Activated CD8-positive, alpha-beta memory T cell treated with anti-CD3 and anti-CD28 coated beads, Interleukin-2, amount 50 U/mL, for 1 hour (primary cell): ENCODE data around the gene ZNF267.
"Not testable (repeated sequence)": the region's sequence is repeated elsewhere in the genome, so short reads cannot be mapped to it uniquely, and the experiment has no call there.

ENCODE experiments used
- DNase-seq: peaks from one replicate; pipeline ENCODE4 v3.0.0-alpha.2; 2020; ENCODE audit errors: extremely low read depth

ZNF267 gene

GRCh38 chr16:31873556-31874365 is at the start of gene ZNF267:
Gene ZNF267 (plus strand): TSS chr16:31873807. CDS start chr16:31873967, 160 bp downstream.
- DNase-seq: peak; percentile 97

- no peak for DNase-seq
Measured at GRCh38 chr16:31833047-31833446, 40.6 kb upstream of the ZNF267 start.

DNA sequence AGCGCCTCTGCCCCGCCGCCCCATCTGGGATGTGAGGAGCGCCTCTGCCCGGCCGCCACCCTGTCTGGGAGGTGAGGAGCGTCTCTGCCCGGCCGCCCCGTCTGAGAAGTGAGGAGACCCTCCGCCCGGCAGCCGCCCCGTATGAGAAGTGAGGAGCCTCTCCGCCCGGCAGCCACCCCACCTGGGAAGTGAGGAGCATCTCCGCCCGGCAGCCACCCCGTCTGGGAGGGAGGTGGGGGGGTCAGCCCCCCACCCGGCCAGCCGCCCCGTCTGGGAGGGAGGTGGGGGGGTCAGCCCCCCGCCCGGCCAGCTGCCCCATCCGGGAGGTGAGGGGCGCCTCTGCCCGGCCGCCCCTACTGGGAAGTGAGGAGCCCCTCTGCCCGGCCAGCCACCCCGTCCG is 37.2 kb upstream of the ZNF267 start:
- DNase-seq: not testable (repeated sequence)

- no peak for DNase-seq
Measured at GRCh38 chr16:31842864-31843263, 30.7 kb upstream of the ZNF267 start.

GRCh38 chr16:31848572-31848971 is 25.0 kb upstream of the ZNF267 start:
- not testable (repeated sequence) for DNase-seq

DNA sequence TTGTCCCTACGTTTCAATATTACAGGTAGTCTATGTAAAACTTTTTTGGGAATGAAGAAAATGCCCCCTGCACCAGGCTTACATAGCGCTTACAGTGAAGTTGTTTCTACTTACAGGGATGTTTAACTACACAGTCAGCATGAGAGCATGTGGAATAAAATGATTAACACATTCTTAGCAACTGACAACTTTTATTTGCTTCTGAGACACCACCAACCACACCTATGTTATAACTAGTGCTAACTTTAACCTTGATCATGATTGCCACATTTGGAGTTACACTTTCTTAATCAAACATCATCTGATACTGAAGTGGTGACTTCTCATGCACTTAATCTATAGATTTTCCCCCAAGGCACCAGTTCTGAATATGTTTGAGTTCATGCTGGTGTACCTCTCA is 20.3 kb upstream of the ZNF267 start:
- no peak for DNase-seq

DNA sequence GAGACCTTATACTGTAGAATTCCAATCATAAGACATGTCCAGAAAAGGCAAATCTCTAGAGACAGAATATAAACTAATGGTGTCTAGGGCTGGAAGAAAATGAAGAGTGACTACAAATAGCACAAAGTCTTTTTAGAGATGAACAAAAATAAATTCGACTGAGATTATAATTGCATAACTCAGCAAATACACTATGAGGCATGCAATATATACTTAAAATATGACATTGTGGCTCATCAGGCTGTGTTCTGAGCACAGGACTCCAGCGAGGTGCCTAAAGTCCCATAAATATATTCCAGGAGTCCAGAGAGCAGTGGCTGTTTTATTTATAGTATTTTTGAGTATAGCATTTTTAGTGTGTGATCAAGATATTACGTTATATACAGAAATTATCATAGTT is 13.1 kb upstream of the ZNF267 start:
- DNase-seq: no peak

- no peak for DNase-seq
Measured at GRCh38 chr16:31861455-31861854, 12.2 kb upstream of the ZNF267 start.

- no peak for DNase-seq
Measured at GRCh38 chr16:31862761-31863160, 10.8 kb upstream of the ZNF267 start.

DNA sequence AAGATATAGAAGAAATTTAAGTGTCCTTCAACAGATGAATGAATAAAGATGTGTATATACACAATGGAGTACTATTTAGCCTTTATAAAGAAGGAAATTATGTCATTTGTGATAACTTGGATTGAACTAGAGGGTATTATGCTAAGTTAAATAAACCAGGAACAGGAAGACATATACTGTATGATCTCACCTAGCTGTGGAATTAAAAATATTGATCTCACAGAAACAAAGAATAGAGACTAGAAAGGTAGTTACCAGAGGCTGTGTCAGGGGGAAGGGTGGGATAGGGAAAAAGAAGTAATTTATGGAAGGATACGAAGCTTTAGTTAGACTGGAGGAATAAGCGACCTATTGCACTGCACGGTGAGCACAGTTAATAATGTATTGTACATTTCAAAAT is 5.4 kb upstream of the ZNF267 start:
- no peak for DNase-seq

DNA sequence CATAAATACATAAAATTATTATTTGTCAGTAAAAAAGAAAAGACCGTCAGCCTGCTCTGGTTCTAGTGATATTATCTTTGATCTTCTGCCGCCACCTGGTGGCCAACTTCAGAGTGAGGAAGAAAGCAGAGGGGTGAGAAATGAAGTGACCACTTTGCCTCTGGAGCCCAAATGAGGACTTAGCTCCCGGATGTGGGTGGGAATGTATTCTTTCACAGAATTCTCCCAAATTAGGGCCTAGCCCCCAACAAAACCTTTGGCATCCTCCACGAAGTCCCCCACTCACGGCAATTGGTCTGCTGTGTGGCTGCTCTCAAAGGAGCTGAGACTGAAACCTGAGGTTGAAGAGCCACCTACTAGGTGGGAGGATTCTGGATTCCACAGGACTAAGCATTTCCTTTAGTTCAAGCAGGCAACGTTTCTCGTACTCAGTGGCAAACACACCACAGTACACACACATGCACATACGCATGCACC is 4.9 kb upstream of the ZNF267 start:
- DNase-seq: peak; percentile 47

DNA sequence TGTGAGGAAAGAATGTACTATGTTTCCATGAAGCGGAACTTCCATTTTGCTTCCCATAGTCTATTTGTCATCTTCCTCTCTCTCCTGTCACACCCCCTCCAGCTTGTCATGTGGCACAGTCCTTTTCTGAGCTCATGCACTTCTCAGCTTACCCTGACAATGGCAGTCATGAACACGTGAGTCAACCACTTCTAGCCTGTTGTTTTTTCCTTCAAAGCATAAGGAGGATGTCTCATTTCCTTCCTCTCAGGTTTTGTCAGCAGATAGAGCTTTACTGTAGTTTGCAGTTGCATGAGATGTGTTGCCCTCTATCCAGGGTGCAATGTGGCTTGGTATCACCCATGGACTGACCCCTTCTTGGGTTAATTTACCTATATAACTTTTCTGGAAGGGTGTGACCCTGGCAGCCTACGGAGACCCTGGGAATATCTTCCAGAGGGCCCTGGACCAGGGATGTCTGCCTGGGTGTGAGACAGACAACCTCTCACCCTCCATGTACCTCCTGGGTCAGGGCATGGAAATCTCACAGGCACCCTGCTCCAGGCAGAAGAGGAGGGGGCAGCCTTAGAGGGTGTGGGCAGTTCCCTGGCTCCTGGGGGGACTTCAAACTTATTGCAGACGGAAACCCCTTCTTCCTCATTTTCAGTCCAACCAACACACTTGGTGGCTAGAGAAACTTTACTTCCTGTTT is 4.0 kb upstream of the ZNF267 start:
- peak; percentile 74 for DNase-seq

DNA sequence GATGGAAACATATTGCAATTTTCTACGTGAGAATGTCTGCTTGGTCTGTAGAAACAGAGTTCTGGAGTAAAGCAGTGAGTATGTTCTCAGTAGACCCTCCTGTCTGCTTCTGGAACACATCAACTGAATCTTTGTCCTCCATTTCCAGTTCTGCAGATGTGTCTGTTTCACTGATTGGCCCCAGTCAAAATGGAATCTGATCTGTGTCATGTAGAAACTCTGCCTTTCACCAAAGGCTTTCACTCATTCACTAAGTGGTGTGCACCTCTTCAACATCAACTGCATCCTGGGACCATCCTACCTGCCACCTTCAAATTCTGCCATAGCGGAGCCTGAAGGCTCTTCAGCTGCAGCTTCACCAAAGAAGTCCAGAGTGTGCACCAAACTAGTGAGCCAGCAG is 2.8 kb upstream of the ZNF267 start:
- no peak for DNase-seq

DNA sequence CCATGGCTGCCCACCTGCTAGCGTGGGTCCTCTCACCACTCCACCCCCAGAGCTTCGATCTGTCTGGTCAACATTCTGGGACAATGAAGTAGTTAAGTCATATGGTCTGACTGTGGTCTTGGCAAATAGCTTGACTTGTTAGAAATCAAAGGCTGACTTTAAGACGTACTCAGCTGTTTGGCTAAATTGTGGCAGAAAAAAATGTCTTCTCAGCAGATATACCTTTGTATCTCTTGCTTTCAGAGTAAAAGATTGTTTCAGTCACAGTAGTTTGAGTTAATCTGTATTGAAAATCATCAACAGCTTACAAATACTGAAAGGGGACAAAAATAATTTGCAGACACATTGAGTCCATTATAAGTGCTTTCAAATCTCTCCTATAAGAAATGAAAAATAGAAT is 2.1 kb upstream of the ZNF267 start:
- no peak for DNase-seq

GRCh38 chr16:31872201-31872600 is 1.4 kb upstream of the ZNF267 start:
- no peak for DNase-seq

- no peak for DNase-seq
Measured at GRCh38 chr16:31874366-31875111, 932 bp downstream of the ZNF267 start.

- DNase-seq: no peak
Measured at GRCh38 chr16:31875112-31875803, 1.7 kb downstream of the ZNF267 start.

DNA sequence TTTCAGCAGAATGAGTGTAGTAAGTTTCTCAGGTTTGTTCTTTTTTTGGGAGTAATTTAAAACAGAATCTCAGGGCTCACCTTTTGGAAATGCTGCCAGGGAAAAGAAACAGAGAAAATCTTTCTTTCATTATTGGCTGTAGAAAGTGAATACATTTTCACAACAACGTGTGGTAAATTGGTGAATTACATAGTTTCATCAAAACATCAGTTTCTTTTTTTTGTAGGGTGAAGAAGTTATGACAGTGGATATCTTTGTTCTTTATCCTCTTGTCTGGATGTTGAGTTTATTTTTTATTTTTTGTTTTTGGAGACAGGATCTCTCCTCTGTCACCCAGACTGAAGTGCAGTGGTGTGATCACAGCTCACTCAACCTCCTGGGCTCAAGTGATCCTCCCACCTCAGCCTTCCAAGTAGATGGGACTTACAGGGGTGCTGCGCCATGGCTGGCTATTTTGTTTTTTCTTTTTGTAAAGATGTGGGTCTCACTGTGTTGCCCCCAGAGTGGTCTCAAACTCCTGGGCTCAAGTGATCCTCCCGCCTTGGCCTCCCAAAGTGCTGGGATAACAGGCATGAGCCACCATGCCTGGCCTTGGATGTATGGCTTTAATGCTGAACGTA is 2.4 kb downstream of the ZNF267 start:
- DNase-seq: no peak

DNA sequence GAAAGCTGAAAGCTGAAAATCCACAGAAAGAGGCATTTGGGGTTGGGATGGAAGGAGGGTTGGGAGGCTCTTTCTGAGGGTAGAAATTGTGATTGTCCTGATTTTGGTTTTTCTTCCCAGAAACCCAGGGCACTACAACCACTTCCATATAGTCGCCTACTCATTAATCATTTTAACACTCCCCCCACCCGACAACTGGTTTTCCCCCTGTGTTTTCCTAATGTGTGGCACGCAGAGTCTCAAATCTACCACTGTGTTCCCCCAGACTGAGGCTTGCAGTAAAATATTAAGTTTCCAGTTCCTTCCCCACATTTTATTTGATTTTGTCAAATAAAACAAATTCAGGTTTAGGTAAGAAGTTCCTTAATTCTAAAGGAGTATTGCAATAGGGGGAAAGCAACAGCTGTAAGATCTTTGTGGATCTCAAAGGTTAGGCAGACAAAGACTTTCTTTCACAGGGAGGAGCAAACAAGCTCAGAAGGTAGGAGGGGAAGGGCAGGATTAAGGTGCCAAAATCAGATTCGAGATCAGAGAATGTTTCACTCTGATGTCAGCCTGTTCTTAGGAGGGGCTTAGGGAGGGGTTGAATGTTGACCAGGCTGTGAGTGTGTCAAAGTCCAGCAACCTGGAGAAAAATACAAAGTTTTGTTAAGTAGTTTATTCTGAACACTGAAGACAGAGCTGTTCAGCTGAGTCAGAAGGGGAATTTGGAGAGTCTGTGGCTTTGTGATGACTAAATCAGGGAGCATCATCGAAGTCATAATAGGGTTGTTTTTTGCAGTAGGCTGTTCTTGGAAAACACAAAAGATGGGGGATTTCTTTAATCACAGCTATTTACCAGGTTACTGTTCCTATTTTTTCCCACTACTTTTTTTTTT is 3.6 kb downstream of the ZNF267 start:
- peak; percentile 42 for DNase-seq

DNA sequence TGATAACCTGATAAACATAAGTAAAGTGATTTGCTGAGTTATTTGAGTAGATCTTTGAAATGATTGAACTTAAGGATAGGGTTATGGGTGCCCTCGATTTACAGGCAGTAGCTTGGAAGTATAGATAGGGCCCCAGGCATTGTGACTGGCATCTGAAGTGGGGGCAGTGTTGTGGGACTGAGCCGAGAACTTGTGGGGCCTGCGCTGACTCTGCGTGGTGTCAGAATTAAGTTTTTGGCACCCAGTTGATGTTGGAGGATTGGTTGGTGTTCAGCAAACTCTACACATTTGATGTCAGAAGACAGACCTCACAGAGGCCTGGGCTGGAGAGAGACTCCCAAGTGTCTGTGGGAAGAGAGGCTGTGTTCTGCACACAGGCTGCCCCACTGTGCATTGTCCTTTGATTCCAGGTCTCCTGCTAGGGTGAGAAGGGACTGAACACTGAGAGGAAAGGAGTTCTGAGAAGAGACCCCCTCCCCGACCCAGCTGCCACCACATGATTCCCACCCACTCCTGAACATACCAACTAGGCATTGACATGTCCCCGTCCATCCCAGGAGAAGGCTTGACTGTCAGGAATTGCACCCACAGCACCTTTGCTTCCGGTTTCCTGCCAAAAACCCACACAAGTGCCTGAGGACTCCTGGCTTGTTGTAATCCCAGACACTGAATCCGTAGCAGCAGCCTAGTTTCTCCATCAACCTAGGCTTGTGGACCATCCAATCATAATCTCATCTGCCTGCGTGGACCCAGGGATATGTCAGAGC is 4.5 kb downstream of the ZNF267 start:
- DNase-seq: no peak
